Fibroblast of lung (primary cell): Measurements from ENCODE around the gene KRTAP1-5.

Source experiments
- CTCF ChIP-seq, 2 donors: IDR thresholded peaks in 1 of 2; conservative IDR thresholded peaks in 1 of 2; 1 replicate in 1 of 2; 2 replicates in 1 of 2; pipeline ENCODE4 v1.5.1; 2011 to 2012; ENCODE audit warnings: low read length in 2 of 2, control low read depth in 1 of 2, inconsistent platforms in 1 of 2, low read depth in 1 of 2, mild to moderate bottlenecking in 1 of 2
- EZH2 ChIP-seq: IDR thresholded peaks from 2 replicates; pipeline ENCODE4 v1.5.1; 2012; ENCODE audit warnings: low read length, control low read depth, mild to moderate bottlenecking; ENCODE audit errors: missing control alignments

- TF ChIP-seq CTCF (conservative IDR thresholded peaks at IDR 0.05 in 1 of 2, IDR thresholded peaks at IDR 0.05 in 1 of 2; ENCODE audit: low read depth in 1 of 2, low read length in 2 of 2) = no peak
- TF ChIP-seq EZH2 = no peak
Observed at GRCh38 chr17:41001795-41002194, 25.2 kb downstream of the KRTAP1-5 start.
